NCI-H1694 (cell line): ENCODE measurements around the gene CLSTN2.

Source experiments
- DNase-seq: peaks from one replicate; lab custom pipeline; 2025; lab: John Stamatoyannopoulos, UW

CLSTN2 gene

DNA sequence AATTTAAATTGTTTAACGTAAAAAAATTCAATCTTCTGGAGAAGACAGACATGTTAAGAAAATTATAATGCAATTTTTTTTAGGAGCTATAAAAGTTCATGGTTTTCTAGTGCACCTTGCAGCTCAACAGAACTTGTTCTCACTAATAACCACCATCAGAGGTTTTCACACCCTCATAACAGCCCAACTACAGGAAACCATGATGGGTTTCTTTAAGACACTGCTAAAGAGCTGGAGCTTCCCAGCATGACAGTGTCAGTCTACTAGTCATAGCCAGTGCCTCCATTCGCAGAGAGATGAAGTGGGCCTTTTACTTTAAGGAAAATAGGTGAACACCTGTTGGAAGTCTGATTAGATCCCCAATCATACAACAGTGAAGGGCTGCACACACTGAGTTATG, 518.8 kb downstream of the CLSTN2 start:
- no peak for DNase-seq

DNA sequence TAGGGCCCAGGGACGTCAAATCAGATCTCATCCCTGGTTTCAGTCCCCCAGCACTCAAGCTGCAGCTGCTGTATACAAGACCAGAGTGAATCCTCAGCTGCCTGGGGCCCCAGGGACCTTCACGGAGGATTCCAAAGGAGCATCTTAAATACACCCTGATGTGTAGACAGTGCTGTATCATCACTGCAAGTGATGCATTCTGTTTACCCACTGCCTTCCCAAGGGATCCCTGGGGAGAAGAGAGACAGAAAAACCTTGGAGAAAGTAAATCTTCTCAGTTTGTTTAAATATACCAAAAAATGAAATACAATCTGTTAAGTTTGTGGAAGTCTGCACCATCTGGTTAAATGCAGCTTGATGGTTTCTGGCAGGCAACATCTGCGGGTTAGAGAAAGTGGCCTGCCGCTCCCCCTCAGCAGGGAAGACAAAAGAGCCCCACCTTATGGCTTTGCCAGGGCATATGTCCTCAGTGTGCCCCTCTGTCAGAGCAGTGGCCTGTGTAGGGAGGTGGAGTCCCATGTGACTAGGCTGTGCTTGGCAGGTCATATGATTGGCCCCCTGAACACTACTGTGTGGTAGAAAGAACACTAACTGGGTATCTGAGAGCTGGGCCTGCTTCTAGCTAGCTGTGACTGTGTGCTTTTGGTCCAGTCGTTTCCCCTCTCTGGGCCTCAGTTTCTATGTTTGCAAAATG, 520.7 kb downstream of the CLSTN2 start:
- peak; percentile 82 for DNase-seq

DNA sequence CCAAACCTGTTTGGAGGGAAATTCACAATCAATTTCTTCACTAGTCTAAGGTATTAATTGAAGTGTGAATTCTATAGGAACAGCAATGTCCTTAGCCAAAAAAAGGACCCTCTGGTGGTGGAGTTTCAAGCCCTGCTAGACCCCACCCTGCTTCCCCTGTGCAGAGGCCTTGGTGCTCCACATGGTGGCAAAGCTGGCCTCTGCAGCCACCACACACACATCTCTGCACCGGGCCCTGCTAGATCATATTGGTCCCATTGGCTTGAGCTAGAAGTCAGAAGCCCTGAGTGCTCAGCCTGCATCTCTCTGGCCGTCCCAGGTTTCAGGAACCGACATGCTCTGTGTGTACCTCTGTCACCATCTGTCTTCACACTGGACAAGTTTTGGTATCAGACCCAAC, 522.0 kb downstream of the CLSTN2 start:
- no peak for DNase-seq

DNA sequence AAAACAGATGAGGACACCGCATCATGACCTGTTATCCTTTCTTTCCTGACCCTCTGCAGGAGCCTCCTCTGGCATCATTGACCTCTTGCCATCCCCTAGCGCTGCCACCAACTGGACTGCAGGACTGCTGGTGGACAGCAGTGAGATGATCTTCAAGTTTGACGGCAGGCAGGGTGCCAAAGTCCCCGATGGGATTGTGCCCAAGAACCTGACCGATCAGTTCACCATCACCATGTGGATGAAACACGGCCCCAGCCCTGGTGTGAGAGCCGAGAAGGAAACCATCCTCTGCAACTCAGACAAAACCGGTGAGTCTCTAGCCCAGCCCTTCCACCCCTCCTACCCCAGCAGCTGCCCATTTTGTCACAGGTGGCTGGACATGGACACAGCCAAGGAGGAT, 524.5 kb downstream of the CLSTN2 start:
- DNase-seq, result no peak

DNA sequence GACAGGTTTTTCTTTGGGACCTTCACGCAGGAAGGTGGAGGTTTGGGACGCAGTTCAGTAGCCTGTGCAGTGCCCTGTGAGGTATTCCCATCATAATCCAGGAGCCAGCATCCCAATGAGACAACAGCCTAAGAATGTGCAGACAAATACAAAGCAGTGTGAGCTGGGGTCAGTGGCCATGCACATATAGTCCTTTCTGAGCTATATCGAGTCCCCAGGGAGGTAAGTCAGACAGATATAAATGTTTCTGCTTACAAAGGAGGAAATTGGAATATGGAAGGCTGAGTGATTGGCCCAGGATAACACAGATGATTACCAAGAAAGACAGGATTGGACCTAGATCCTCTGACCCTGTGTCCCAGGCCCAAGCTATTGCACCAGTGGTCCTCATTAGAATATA, 526.3 kb downstream of the CLSTN2 start:
- DNase-seq, result no peak

DNA sequence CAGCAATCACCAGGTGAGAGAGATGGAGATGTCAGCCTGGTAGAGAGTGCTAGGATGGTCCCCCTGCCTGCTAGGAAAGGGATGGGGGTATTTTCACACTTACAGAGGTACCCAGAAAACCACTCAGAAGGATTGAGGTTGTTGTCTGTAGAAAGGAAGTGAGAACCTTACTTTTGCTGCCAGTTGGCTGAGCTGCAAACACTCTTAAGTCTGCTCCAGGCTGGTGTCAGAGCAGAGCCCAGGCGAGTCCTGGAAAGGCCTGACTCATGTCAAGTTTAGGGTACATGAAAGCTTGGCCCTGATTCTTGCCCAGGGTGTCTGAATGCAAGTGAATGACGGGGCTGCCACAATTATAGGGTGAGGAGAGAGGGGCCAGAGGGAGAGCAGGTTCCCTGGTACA, 528.4 kb downstream of the CLSTN2 start:
- DNase-seq, result no peak

DNA sequence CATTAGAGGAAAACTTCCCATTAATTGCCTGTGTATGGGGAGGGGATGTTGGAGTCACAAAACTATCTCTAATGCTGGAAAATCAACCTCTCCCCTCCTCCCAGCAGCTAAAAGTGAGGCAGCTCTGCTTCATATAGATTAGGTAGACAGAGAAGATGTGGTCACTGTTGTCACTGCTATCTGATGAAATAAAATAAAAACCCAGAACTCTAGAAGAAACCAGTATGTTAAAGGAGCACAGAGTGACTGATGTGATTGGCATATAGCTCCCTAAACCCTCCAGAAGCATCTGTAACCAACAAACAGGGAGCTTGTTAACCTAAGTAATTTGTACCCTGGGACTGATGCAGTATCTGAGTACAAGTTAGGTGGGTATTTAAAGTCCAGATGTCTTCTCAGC, 531.0 kb downstream of the CLSTN2 start:
- DNase-seq, result no peak

DNA sequence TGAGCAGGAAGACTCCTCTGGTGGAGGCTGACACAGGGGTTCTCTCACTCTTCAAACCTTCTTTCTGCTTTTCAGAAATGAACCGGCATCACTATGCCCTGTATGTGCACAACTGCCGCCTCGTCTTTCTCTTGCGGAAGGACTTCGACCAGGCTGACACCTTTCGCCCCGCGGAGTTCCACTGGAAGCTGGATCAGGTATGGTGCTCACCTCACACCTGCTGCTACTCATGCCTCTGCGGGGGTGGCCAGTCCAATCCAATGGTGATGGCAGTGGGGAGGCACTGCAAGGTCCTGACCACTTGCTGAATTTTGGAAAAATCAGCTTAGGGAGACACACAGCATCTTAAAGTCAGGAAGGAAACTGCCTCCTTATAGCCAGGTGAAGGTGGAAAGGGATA, 531.5 kb downstream of the CLSTN2 start:
- no peak for DNase-seq

DNA sequence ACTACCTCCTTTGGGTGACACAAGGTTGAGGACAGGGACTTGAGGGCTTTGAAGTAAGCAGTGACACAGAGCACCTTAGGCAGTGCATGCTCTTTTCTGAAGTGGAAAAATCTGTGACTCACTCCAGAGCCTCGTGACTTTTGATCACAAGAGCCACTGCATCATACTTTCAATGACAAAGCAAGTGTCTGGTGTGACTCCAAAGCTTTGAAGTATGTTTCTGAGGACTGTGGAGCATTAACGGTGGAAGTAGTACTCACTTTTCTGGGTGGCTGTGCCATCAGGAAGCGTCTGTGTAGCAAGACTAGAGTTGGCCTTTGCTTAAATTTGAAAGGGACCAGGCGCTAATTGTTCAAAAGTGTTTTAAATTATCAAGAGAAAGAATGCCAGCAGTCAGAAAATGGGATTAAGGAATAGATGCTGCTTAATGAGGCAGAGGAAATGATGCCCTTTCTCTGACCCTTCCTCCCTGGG, 532.2 kb downstream of the CLSTN2 start:
- DNase-seq, result no peak

DNA sequence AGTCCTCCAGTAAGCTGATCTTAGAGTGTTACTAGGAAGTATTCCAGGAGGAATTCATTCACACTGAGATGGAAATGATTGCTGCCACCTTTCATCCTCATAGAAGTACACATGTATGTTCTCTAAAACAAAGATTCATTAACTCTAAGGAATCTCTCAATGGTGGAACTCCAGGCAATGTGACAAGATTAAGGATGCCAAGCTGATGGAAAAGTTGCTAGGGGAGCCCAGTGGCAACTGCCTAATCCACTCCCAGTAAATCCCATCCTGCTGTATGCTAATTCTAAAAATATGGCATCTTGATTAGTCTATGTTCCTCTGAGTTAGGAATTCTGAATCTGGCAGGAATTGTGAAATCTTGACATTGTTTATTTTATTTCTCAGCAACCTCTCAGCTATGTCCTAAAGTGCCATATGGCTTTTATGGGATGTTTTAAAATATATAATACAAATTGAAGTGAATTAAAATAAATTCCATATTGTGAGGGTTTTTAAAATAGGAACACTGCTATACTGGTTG, 532.9 kb downstream of the CLSTN2 start:
- no peak for DNase-seq

DNA sequence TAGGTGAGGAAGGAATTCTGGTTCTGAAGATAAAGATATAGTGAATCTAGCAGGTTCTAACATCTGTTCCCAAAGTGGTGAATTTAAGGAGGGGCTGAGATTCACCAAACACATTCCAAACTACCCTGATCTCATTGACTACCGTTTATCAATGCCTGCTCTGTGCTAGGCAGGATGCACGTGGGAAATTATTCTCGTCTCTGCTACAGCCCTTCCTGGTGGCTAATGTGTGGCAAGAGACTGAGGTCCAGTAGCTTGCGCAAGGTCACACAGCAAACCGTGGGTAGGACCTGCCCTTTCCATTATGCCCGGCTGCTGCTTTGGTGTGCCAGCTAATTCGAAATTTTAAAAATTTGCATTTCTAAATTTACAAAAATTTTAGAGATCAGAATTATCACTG, 533.4 kb downstream of the CLSTN2 start:
- no peak for DNase-seq

DNA sequence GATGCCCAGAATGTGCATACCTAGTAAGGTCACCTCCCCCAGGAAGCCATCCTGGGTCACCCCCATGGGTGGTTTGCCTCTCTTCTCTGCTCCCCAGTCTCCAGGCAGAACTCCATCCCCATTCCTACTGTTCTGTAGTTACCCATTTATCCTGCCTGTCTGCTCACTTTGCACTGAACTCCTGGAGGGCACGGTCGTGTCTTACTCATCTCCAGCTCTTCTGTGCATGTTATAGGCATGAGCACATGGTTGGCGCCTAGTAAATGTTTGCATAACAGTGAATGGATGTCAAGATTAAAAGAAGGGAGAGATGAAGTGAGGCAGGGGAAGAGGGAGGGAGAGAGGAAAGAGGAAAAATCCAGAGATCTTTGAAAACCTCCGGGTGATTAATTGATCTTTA, 534.5 kb downstream of the CLSTN2 start:
- no peak for DNase-seq

DNA sequence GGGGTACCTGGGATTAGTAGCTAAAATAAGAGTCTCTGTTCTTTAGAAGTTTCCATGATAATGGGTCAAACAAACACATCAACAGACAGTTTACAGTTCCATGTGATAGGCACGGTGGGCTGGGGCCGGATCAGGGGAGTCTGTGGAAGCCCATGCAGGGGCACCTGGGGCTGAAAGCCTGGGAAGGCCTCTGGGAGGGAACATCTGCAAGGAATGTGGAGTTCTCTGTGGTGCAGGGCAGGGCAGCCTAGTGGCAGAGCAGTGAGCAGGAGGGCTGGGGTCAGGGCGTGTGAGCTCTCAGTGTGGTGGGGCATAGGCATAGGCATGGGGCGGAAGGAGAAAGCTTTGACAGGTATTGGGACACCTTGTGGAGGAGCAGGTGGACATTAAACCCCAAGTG, 535.2 kb downstream of the CLSTN2 start:
- DNase-seq, result no peak

DNA sequence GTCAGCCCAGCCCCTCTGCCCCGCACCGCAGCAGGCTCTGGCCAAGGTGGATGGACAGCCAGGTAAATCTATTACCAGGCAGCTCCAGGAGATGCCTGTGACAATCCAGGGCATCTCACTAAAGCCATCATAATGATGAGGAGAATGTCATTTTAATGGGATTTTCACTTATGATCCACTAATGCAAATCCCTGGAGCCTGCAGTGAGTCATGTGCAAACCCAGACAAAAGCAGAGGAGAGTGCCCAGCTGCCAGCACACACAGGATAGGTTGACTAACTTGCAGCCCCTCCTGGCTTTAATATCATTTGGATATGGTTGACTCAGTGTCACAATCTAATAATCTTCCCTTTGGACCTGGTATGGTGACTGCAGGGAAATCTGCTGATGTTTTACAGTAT, 536.0 kb downstream of the CLSTN2 start:
- DNase-seq, result no peak

DNA sequence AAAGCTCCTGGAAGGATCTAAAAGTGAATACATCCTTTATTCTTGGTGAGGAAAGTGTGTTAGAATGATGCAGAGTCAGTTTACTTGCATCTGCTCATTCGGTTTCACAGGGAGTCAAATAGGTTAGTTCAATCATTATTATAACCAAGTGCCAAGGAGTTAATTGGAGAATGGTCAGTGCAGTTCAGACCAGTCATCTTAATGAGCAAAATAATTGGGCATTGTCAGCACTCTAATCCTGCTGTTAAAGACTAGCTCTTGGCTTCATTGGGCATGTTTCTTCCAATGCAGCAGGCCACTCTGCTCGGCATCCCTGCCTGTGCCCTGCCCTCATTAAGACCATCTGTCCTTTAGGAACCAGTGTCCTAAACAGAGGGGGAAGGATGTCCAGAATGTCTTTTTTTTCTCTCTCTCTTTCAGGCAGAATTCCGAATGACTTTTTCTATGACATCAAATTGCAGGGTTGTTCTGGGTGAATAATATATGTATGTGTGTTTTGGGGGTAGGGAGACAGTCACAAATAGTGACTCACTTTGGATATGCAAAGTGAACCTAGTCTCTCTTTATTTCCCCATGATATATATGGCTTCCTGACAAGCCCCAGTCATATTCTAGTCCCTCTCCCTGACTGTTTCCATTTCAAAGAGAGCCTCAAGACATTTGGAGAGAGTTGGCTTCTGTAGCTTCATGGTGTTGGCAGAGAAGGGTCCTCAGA, 537.5 kb downstream of the CLSTN2 start:
- no peak for DNase-seq

DNA sequence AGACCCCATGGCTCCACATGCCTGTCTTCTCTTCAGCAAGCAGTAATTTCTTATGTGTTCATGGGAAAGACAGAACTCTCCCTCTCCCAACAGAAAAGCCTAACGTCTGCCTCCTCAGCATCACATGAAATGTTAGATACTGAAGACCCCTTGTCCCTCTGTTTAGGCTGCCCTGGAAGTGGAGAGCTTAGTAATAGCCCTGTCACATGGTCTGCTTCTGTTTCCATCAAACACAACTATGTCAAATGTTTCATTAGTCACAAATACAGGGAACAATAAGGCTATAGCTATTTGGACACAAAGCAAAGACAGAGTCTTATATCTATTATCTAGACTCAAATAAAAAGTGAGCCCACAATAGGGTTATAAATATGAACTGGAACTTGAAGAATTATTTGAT, 552.6 kb downstream of the CLSTN2 start:
- no peak for DNase-seq

DNA sequence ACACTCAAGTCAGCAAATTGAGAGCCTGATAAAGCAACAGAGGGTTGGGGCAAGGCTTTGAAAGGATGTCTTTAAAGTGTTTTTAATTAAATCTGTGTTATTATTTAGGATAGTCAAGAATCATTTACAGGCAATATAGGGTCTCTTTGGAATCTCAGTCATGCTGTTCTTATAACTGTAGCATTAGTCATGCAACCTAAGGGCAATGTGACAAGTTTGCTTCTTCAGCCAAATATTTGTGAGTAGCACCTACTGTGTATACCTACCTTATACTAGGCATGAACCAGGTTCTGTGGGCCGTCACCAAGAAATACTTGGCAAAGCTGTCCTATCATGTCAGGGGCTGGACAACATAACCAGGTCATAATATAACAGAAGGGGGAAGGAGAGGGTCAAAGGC, 558.3 kb downstream of the CLSTN2 start:
- no peak for DNase-seq

DNA sequence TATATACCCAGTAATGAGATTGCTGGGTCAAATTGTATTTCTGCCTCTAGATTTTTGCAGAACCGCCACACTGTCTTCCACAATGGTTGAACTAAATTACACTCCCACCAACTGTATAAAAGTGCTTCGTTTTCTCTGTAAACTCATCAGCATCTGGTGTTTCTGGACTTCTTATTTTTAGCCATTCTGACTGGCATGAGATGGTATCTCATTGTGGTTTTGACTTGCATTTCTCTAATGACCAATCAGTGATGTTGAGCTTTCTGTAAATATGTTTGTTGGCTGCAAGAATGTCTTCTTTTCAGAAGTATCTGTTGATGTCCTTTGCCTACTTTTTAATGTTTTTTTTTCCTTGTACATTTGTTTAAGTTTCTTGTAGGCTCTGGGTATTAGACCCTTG, 560.0 kb downstream of the CLSTN2 start:
- DNase-seq, result no peak

DNA sequence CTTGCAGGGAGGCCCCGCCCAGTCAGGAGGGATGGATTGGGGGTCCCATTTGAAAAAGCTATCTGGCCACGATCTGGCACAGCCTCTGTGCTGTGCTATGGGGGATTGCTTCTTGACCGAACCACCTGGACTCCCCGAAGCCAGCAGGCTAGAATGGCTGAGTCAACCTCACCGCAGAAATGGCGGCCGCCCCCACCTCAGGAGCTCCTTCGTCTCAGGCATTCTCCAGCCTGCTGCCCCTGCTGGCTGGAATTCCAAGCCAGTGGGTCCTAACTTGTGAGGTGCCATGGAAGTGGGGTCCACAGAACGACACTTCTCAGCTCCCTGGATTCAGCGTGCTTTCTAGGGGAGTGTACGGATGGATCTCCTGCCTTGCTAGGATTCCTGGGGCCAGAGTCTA, 562.3 kb downstream of the CLSTN2 start:
- no peak for DNase-seq

DNA sequence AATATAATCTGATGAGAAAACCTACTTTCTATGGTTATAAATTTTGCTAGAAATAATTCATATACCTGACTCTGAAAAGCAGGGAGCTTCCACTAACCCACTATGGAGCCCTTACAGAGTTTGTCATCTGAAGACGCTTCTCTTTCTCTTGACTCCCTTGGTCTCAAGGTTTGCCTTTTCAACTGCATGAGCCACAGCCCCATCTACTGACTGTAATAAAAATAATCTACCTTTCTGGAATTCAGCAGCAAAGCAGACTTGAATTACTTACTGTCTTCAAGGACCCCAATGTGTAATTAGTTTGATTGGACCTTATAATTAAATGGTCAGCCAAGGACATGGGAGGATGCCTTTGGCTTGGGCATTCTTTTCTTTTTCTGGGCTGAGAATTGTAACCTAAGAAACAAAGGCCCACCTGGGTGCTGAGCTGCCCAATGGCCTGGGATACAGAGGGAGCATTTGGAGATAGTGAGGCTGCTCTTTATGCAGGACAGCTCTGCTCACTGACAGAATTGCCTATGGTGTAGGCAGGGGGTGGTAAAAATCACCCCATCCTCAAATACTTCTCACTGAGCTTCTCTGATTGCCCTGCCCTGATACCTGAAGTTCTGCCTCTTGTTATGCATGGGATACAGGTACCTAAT, 564.3 kb downstream of the CLSTN2 start:
- peak; percentile 39 for DNase-seq

DNA sequence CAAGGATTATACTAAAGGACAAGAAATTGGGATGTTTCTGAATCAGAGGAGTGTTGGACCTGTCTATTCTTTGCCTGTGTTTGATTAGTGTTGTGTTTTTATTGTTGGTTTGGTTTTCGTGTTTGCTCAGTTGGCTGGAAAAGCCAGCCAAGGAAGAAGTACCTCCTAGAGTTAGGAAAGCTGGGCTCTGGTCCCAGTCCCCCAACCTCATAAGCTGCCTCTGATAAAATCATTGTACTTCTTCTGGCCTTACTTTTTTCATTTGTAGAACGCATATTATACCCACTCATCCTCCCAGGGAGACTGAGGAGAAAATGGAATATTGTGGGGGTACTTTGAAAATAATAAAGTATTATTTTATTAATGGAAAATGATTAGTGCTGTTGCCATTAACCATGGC, 565.5 kb downstream of the CLSTN2 start:
- DNase-seq, result no peak

DNA sequence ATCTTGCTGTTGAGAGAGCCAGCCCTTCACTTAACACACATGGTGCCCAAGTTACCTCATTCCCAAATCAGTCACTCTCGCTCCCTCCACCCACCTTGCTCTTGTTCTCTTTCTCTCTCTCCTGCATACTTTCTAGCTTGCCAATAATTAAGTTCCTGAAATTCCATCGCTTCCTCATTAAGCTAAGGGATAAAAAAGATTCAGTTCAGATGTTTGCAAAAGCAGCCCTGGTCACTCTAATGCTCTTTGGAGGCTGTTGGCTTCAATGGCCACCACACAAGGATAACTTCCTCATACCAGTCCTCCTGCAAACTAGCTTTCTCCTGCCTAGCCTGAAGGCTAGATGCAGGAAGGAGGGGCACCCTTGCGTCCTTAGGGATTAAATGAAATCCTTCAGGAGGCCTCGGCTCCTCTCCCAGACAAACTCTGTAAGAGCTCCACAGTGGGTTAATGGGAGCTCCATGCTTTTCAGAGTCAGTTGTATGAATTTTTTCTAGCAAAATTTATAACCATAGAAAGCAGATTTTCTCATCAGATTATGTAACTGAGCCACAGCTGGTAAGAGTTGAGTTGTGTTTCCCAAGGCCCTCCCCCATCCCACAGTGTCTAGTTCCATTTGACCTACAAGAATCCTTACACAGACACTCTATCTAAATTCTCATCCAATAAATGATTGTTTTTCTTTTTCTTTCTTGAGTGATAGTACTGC, 566.2 kb downstream of the CLSTN2 start:
- DNase-seq, result no peak
